Stimulated activated CD8-positive, alpha-beta memory T cell treated with anti-CD3 and anti-CD28 coated beads, Interleukin-7, amount 100 ng/mL, for 24 hours (primary cell): Measurements from ENCODE around the gene NAALADL2.
"Not testable (repeated sequence)": the region's sequence is repeated elsewhere in the genome, so short reads cannot be mapped to it uniquely, and the experiment has no call there.

Source experiments
- DNase-seq: peaks from one replicate; pipeline ENCODE4 v3.0.0-alpha.2; 2020; ENCODE audit warnings: low read depth

Gene NAALADL2

DNA sequence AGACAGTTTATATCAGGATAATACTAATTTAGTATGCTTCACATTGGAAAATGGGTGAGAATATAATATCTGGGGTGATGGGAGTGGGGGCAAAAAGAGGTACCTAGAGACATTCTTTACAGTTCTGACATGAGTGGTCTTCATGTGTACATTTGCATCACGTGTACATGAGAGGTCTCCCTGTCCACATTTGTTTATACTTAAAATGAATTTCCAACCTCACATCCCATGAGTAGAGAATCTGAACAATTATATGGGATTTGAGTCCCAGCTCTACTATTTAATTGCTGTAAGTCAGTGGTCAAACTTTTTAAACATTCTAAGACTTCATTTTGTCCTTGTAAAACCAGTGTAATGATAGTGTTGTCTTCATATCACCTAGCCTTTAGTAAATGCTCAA lies 408.4 kb downstream of the NAALADL2 start:
- DNase-seq, result no peak

DNA sequence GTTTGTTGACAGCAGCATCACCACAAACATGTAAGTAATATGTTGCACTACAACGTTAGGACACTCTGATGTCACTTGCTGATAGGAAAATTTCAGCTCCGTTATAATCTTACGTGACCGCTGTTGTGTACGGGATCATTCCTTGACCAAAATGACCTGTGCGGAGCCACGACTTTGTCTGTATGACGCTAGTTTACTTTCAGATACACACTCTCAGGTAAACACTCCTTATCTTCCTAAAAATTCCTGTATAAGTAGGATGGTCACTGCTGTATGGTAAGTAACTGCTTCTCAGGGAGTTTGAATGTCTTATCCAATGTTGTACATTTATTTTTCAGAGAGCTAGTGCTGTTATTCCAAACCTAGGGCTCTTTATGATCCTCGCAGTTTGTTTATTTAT lies 410.3 kb downstream of the NAALADL2 start:
- DNase-seq, result no peak

DNA sequence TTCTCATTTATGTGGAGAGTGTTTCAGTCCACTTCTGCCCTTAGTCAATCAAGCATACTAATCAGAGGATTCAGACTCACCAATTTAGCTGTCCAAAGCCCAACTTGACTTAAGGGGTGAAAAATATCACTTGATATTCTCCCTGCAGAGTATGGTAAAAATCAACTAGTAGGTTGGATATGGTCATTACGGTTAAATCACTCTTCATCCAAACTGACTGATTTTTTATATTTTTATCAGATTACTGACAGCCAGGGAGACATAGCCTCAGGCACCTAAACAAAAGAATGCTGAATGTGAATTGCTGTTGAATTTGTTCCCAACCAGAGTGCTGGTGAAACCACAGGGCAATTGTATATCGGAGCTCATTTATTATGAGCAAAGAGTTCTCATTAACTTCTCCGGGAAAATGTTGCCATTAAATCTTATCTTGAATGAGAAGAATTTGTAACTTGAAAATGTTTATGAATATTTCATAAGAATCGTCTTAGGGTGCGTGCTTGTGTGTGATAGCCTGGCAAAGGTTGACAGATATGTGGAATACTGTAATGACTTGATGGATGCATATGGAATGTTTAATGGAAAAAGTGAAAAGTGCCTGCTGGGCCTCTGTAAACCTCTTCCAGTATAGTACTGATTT lies 411.2 kb downstream of the NAALADL2 start:
- no peak for DNase-seq

DNA sequence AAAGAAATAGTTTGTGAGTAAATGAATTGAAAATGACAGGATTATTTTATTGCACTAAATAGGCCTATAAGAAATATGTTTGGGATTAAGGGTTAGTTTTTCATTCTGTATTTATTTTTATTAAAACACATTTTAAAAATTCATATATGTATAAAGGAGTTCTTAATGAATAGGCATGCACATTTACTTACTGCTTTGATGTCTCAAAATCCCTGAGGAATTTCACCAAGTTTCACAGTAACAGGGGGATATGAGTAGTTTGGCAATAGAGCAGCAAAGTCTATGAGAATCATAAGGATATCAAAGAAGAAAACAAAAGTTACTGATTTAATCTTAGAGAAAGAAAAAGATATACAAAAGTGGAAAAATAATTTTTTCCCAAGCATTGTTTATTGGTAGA lies 411.7 kb downstream of the NAALADL2 start:
- DNase-seq, result no peak

DNA sequence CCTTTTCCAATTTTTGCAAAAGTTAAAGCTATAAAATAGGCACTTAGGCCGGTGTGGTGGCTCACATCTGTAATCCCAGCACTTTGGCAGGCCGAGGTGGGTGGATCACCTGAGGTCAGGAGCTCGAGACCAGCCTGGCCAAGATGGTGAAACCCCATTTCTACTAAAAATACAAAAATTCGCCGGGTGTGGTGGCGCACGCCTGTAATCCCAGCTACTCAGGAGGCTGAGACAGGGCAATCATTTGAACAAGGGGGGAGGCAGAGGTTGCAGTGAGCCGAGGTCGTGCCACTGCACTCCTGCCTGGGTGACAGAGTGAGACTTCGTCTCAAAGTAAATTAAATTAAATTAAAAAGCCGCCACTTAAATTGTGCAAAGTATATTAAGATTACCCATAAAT lies 412.3 kb downstream of the NAALADL2 start:
- not testable (repeated sequence) for DNase-seq

DNA sequence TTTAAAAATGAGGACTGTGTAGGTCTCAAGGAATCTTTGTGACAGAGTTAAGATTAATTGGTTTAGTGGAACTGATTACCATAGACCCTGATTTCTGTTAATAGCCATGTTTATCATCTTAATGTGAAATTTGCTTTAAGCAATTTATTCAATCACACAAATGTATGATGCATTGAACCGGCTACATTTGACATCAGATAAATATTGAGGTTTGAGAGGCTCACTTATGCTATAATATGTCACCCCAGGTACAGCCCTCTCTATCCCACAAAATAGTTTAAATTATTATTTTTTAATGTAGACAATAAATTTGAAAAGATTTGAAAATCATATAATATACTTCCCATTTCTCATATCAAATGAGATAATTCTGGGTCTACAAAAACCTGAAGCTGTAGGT lies 413.3 kb downstream of the NAALADL2 start:
- no peak for DNase-seq

DNA sequence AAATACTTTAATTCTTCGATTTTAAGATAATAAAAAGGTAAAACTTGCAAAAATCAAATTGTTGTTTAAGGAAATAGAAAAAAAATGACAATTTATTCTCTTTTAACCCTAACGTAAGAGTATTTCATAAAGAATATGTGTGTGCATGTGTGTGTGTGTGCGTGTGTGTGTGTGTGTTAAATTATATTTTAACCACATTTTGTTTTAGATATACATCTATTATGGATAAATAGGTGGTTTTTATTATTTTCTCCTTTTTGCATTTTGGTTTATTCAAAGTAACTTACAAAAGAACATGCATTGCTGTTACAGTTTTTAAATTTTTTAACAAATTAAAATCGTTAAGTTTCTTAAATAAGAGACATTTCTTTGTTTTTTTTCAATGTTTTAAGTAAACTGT lies 414.4 kb downstream of the NAALADL2 start:
- DNase-seq, result no peak

DNA sequence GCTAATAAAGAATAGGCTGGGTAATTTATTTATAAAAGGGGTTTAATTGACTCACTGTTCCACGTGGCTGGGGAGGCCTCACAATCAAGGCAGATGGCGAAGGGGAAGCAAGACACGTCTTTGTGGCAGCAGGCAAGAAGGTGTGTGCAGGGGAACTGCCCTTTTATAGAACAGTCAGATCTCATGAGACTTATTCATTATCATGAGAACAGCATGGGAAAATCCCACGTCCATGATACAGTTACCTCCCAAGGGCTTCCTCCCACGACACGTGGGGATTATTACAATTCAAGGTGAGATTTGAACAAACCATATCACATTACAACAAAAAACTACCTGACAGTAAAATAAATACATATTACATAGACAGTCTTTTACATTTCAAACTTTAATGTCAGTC lies 414.9 kb downstream of the NAALADL2 start:
- DNase-seq, result no peak

DNA sequence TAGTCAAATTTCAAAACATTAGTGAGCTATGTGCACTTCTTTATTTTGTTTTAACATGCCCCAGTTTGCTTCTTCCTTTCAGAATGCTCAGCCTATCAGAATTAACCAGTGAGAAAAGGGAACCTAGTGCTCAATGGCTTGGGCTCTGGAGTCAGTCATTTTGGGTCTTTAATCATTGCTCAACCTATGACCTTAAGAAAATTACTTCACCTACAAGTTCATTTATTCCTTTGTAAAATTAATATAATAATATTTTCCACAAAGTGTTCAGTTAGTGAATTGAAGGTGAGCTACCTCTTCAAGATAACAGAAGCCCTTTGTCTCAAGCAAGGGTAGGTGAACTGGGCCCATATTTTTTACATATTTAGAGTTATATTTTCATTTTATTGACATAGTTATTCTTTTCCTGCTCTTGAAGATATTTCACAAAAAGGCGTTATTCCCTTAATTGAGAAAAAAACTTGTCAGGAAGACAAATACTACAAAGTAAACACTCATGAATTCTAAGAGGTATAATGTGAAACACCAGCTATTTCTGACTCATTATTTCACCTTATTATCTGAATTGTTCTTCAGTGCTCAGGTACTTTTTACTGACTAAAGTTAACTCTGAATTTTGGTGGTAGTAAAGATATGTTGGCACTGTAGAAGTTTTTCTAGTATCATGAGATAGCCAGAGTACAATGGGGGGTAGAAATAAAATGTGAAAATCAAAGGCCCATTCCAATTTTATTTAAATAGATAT lies 415.5 kb downstream of the NAALADL2 start:
- DNase-seq, result no peak

DNA sequence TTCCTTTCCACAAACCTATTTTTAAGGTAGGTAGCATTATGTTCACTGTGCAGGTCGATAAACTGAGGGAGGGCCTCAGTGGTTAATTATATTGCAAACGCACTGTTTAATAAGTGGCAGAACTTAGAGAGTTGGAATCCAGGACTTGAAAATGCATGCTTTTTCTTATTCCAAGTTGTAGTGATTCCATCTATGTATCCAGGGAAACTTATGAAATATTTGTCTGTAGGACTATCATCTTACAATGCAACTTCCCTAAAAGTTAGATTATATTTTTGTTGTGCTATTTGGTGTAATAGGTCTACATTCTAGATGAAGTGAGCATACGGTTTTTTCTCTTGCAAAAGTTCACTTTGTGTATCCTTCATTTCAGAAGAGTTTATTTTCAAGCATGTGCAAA lies 419.5 kb downstream of the NAALADL2 start:
- DNase-seq, result no peak

DNA sequence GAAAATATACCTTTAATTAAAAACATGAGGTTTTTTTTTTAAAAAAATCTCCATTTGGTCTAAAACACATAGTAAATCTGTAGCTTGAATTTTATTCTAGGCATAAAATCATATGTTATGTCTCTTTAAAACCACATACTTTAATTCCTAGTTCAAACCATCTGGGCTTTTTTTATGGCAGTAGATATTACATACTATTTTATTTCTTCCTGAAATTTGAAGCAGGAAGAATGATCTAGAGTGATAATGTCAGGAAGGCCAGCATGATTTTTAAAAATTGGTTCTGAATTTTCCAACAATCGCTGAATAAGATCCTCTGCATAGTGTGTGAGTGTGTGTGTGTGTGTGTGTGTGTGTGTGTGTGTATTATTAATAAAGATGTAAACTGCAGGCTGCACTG lies 420.3 kb downstream of the NAALADL2 start:
- no peak for DNase-seq

DNA sequence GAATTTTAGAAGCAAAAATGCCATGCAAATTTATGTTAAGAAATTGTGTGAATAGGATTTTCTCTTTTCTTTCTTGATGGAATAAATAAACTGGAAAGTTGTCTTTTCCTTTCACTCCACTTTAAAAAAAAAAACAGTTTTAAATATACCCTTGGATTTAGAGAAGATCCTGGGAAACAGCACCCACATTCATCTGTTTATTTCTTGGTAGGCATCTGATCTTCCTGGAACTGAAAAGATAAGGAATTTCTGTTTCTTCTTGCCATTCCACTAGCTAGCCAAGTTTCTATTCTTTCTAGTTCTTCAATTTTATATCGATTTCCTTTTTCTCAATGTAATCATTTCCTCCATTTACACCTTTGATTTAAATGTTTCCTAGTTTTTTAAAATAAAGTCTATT lies 420.8 kb downstream of the NAALADL2 start:
- DNase-seq, result no peak

DNA sequence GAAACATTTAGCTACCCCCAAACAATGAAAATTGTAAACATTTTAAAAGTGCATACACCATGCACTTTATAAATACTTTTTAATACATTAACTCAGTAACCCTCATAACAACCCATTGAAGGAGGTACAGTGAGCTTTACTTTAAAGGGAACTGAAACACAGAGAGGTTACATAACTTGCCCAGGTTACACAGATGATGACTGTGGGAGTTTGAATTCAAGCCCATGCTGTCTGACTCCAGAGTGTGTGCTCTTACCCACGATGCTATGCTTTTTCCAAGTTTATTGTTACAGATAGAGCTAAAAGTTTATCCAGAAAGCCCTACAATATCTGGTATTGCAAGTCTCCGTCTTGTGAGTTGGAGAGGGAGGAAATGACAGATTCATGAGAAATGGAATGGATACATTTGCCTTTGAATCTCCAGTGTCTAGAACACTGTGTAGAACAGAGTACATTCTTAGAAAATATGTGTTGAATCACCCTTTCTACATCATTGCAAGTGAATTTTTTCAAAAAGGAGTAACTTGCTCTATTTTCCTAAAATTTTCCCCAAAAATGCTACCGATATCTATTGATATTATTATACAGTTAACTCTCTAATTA lies 428.3 kb downstream of the NAALADL2 start:
- DNase-seq, result no peak

DNA sequence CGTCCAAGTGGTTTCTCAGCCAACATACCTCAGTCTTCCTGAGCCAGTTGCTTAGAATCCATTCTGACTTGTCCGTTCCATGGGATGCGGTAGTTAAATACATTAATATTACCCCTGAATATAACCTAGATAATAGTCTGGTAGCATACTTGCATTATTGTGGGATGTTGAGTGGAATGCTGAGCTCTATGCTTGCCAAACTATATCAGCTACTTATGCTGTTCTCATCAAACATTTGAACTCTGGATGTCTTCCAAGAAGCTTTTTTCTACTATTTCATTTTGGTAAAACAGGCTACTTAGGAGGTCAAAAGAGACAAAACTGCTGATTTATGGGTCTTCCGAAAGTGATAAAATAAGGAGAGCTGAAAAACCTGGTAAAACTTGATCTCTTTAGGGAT lies 429.5 kb downstream of the NAALADL2 start:
- no peak for DNase-seq

DNA sequence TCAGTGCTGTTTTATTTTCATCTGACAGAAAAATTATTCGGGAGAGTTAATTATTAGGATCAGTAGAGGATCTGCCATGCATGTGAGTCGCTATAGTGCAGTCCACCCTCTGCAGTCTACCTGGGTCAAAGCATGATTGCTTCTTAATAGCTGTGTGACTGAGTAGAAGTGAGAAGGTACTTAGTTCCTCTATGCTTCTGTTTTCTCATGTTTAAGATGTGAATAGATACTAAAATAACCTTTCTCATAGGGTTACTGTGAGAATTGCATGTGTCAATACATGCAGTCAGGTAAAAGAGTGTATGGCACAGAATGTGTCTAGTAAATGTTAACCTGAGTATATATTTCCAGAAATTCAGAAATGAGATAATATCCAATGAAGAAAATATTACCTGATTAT lies 435.7 kb downstream of the NAALADL2 start:
- no peak for DNase-seq

DNA sequence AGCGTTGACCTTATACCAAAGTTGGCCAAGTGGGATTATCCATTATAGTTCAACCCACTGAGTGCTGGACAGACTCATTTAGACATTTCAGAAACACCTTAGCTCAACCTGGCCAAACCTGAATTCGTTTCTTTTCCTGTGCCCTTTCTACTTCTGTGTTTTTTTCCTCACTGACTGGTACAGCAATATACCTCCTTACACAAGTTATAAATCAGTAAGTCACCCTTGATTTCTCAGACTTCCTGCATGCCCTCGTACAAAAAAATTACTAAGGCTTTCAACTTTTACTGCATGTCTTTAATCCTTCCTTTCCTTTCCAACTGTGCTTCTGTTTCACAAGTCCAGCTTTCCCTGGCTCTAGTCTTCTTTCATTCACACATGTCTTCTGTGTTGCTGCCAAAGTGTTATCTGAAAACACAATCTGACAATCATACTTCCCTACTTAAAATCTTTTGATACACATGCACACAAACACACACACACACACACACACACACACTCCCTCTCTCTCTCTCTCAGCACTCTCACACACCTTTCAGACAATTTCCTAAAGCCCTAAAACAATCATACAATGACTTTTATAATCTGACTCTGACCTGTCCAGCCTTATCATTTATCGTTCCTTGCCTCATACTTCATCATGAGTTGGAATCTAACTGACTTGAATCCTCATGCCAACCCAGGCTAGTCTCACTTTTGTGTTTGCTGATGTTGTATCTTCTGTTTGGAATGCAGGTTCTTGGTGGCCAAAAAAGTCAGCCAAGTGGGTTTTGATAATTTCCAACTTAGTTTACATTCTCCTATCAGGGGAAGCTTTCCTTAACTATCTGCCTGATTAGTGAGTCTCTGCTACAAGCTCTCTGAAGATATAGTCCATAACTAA lies 436.4 kb downstream of the NAALADL2 start:
- DNase-seq, result no peak

DNA sequence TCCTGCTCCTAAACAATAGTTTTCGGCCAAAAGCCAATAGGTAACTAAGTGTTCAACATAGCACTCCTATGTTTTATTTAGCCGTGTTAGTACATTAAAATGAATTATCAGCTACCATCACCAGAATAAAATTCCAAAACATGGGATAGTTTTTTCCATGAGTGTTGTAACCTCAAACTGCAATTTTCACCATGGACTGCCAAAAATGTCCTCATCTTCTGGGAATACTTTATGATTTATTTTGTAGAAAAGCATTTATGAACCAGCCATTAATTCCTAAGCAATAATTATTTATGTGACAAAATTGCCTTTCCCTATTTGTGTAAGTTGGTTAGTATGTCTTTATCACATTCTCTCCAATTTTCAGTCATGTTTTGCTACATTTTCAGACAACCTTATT lies 438.1 kb downstream of the NAALADL2 start:
- no peak for DNase-seq

DNA sequence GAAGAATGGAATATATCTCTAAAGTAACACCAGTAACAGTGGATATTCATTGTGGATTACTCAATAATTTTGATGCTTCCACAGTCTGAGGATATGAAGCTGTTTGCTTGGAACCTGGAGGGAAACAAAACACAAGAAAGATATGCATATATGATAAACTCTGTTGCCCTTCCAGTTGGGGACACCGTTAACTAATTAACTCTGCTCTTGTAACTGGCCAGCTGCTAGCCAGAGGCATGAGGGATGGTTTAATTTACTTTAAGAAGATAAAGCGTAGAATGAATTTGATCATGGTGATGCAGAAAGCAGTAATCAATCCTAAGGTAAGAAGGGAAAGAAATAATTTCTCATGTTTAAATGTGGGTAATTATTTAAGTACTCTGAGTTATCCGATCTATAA lies 442.6 kb downstream of the NAALADL2 start:
- no peak for DNase-seq

DNA sequence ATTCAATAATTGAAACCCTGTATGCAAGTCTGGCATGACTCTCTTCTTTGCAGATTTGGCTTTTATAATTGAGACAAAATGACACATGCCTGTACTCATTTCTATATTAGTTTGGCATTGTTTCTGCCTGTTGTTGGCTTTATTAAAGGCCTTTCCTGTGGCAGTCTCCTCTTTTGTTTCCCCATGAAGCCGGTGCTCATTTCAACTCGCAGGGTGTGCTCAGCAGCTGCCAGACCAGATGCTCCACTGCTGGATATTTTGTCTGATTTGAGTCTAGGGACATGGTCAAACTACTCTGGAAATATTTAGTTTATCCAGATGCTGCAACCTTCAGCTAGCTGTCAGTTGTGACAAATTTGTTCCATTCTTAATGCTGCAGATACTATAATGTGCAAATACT lies 445.3 kb downstream of the NAALADL2 start:
- no peak for DNase-seq

DNA sequence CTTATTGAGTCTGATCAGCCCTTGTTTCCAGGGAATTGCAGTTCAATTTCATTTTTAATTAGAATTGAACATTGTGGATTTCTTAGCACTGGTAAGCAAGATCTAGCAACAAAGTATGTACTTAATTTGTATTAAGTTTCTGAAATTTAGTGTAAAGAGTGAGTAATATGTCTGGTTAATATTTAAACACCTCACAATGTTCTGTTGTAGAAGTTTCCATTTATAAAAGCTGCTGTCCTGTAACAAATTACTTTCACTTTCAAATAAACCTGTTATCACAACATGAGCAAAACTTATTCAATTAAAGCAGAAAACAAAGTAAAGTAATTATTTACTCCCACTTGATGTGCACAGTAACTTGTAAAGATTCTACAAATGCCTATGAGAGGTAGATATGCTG lies 448.5 kb downstream of the NAALADL2 start:
- no peak for DNase-seq

DNA sequence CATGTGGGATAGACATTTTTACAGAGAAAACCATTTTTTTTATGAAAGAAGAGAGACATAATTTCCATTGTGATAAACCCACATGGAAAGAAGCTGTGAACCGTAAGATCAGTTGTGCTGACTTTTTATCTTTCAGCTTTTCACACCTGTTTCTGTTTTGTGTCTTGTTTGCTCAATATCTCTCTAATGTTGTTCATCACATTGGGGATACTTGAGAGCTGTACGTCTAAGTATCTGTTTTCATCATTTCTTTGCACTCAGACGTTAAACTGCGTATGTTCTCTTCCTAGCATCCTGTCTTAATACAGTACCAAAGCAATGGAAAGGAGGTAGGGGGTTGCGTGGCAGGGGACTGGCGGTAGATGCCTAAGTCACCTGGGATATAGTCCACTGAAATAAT lies 449.0 kb downstream of the NAALADL2 start:
- no peak for DNase-seq

DNA sequence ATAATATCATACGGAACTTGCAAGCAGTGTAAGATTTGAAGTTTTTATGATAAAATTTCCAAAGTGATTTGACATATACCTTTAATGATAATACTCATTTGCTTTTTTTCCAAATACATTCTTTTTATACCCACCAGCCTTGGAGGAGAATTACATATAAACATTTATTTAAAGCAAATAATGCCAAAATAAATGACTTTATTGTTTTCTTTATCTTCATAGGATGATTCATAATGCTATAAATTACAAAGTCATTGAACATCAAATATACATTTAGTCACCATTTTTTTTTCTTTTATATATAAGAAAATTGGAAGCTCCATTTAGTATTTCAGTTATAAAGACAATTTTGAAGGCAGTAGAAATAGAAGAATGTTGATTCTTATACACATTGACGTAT lies 450.9 kb downstream of the NAALADL2 start:
- DNase-seq, result no peak

DNA sequence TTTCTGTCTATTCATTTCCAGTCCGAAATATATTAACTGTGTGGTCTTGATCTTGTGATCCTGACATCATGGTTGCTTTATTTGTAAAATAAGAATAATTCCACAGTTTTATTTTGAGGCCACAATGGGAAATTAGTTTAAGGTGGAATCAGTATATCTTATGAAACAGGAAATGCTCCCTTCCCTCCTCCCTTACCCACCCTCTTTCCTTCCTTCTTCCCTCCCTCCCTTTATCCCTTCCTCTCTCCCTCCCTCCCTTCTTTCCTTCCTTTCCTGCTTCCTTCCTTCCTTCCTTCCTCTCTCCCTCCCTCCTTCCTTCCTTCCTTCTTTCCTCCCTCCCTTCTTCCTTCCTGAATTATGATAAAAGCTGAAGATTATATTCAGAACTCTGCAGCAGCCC lies 452.3 kb downstream of the NAALADL2 start:
- no peak for DNase-seq
